GM12872 (cell line): ENCODE data around the gene FNDC10.

ENCODE experiments used
- CTCF ChIP-seq: IDR thresholded peaks from 3 replicates; pipeline ENCODE4 v1.5.1; 2011; ENCODE audit warnings: low read depth, mild to moderate bottlenecking, low read length, moderate library complexity; ENCODE audit not compliant: insufficient read depth

The FNDC10 gene

GRCh38 chr1:1559066-1559465 is 40.9 kb downstream of the FNDC10 start:
- no peak for TF ChIP-seq CTCF

- no peak for TF ChIP-seq CTCF
Measured at GRCh38 chr1:1558591-1558990, 41.3 kb downstream of the FNDC10 start.

- no peak for TF ChIP-seq CTCF
Measured at GRCh38 chr1:1556505-1556904, 43.4 kb downstream of the FNDC10 start.

- no peak for TF ChIP-seq CTCF
Measured at GRCh38 chr1:1554926-1555915, 44.7 kb downstream of the FNDC10 start.

- no peak for TF ChIP-seq CTCF
Measured at GRCh38 chr1:1554550-1554925, 45.4 kb downstream of the FNDC10 start.

- no peak for TF ChIP-seq CTCF
Measured at GRCh38 chr1:1553821-1554494, 46.0 kb downstream of the FNDC10 start.

GRCh38 chr1:1552263-1552639 is 47.7 kb downstream of the FNDC10 start:
- TF ChIP-seq CTCF: no peak
